HepG2 (cell line): ENCODE measurements around the gene MORN1. TPM values are rescaled to one million over a fixed set of nuclear protein-coding genes. Genes with fewer than 3 reads are reported as not detected.
A peak's percentile ranks its signal among the peaks of the same experiment; 100 is the strongest.

Experiments used
- ATAC-seq: fragments of 200-7000 bp; cut with Tn5 transposase; 3 replicates; pipeline ENCODE4 v1.9.1; 2020; ENCODE audit warnings: mild to moderate bottlenecking, moderate library complexity
- BruUV-seq: library from RNA; stranded (reverse); fragments of 400-500 nt; replicated peaks from 2 replicates; lab custom pipeline; 2021; lab: Mats Ljungman, UMichigan
- CTCF ChIA-PET: fragments of 300-600 bp; formaldehyde crosslinking; extraction: SDS; loops from one replicate; lab custom pipeline; 2021; ENCODE audit warnings: low total read pairs, inconsistent platforms, low intra/inter-chr PET ratio; lab: Yijun Ruan, JAX
- POLR2A ChIA-PET: fragments of 350-600 bp; sonication (Branson Sonifier 250); formaldehyde crosslinking; loops from one replicate; lab custom pipeline; 2020; ENCODE audit warnings: antibody characterized with exemption, inconsistent platforms; lab: Yijun Ruan, JAX
- DNase-seq: peaks from one replicate; pipeline ENCODE4 v3.0.0-alpha.2; 2015; ENCODE audit warnings: low spot score
- FAIRE-seq: peaks from 3 replicates; lab custom pipeline; 2011; peaks lifted over from hg19 to GRCh38; lab: Jason Lieb, UNC
- H2AFZ ChIP-seq: one replicate; pipeline ENCODE4 v1.6.1; 2011; ENCODE audit warnings: low read length, inconsistent platforms
- H3K27ac ChIP-seq: fragments of 300-600 bp; 3 replicates; pipeline ENCODE4 v1.8.0; 2011; ENCODE audit warnings: mixed run types, mild to moderate bottlenecking, mixed read lengths, low read length, inconsistent platforms; ENCODE audit not compliant: insufficient read depth; ENCODE audit errors: extremely low read length
- H3K27me3 ChIP-seq, 2 experiments: fragments of 200-600 bp in 1 of 2; 2 replicates in 1 of 2; 3 replicates in 1 of 2; pipeline versions ENCODE4 v1.6.0 to v1.8.0; 2011; ENCODE audit warnings: low read length in 2 of 2, mild to moderate bottlenecking in 2 of 2, moderate library complexity in 2 of 2, inconsistent platforms in 1 of 2; ENCODE audit not compliant: insufficient read depth in 2 of 2, control insufficient read depth in 1 of 2
- H3K36me3 ChIP-seq, 2 experiments: fragments of 200-600 bp in 1 of 2; replicated peaks in 1 of 2; 2 replicates in 1 of 2; 3 replicates in 1 of 2; pipeline versions ENCODE4 v1.5.1 to v1.8.0; 2011; ENCODE audit warnings: low read length in 2 of 2, inconsistent platforms in 1 of 2; ENCODE audit not compliant: insufficient read depth in 2 of 2, control insufficient read depth in 1 of 2
- H3K4me1 ChIP-seq: 2 replicates; pipeline ENCODE4 v1.5.1; 2012; ENCODE audit warnings: low read length, inconsistent platforms; ENCODE audit not compliant: insufficient read depth
- H3K4me2 ChIP-seq: 2 replicates; pipeline ENCODE4 v1.6.0; 2011; ENCODE audit warnings: low read depth, low read length, inconsistent platforms
- H3K4me3 ChIP-seq, 3 experiments: fragments of 200-600 bp in 1 of 3; sonication (generic), shearing (Covaris generic) in 1 of 3; replicated peaks in 1 of 3; 2 replicates each; pipeline ENCODE4 v1.5.1; 2011 to 2016; ENCODE audit warnings: low read length in 3 of 3, inconsistent platforms in 2 of 3, low read depth in 2 of 3, mild to moderate bottlenecking in 2 of 3, control low read depth in 1 of 3, mixed read lengths in 1 of 3; ENCODE audit not compliant: insufficient read depth in 1 of 3
- H3K79me2 ChIP-seq: one replicate; pipeline ENCODE4 v1.6.1; 2011; ENCODE audit warnings: low read length, inconsistent platforms; ENCODE audit not compliant: insufficient read depth
- H3K9ac ChIP-seq: 2 replicates; pipeline ENCODE4 v1.6.0; 2011; ENCODE audit warnings: mild to moderate bottlenecking, low read depth, low read length, inconsistent platforms; ENCODE audit not compliant: insufficient read depth
- H3K9me3 ChIP-seq: 2 replicates; pipeline ENCODE4 v1.5.1; 2012; ENCODE audit warnings: mild to moderate bottlenecking, low read length
- H4K20me1 ChIP-seq: 2 replicates; pipeline ENCODE4 v1.6.0; 2011; ENCODE audit warnings: inconsistent platforms, mild to moderate bottlenecking, low read length, moderate library complexity; ENCODE audit not compliant: insufficient read depth
- AGO2 ChIP-seq: fragments of 200-400 bp; formaldehyde crosslinking; optimal IDR thresholded peaks from 2 replicates; pipeline ENCODE3; 2017; ENCODE audit warnings: mild to moderate bottlenecking, low read depth, low read length, moderate library complexity
- RBFOX2 ChIP-seq: fragments of 200-400 bp; formaldehyde crosslinking; IDR thresholded peaks from 2 replicates; pipeline ENCODE4 v1.6.1; 2017; ENCODE audit warnings: low read depth, mild to moderate bottlenecking, low read length
- ZNF549 ChIP-seq: sonication (generic); formaldehyde crosslinking; IDR thresholded peaks from 2 replicates; pipeline ENCODE4 v1.5.0; 2020; ENCODE audit warnings: missing genetic modification reagents
- WGBS: methylation state at CpG from one replicate; pipeline ENCODE4 v1.1.6; 2017; ENCODE audit warnings: low lambda C conversion rate; 5-methylcytosine and 5-hydroxymethylcytosine counted together
- in situ Hi-C: cut with HindIII; loops from 2 replicates; pipeline ENCODE4 v1.10.0; 2017; ENCODE audit warnings: low pct_unique_long_range_greater_than_20kb; ENCODE audit not compliant: extremely low pct_ligation_motif_present
- intact Hi-C: fragments of 100-400 bp; cut with micrococcal nuclease; formaldehyde crosslinking; loops from one replicate; pipeline ENCODE4 v1.10.0; 2022; ENCODE audit not compliant: unreplicated experiment
- polyA plus RNA-seq, 8 experiments: library from polyadenylated mRNA; depleted of rRNA in 3 of 8; stranded (reverse) in 7 of 8; unstranded in 1 of 8; fragments of >200 nt; fragmentation: Illumina TruSeq in 4 of 8; extraction: Trizol in 4 of 8; gene quantifications; 2 replicates each; pipeline versions ENCODE4 v1.2.1 to v1.2.3, GENCODE V29; 2011 to 2016; ENCODE audit warnings: low read depth in 4 of 8, missing spikeins in 1 of 8, mixed read lengths in 1 of 8; ENCODE audit not compliant: insufficient read depth in 1 of 8
- total RNA-seq, 5 experiments: library from RNA; depleted of rRNA; stranded (reverse); fragments of >200 nt; fragmentation: Illumina TruSeq; extraction: Trizol; gene quantifications; 2 replicates each; pipeline ENCODE4 v1.2.3, GENCODE V29; 2016; ENCODE audit warnings: low read depth in 1 of 5
- TF ChIP-seq, protein P1 (sequence below): sonication (generic); formaldehyde crosslinking; conservative IDR thresholded peaks from 2 replicates; pipeline ENCODE4 v1.8.0; 2022; ENCODE audit warnings: low read depth, missing genetic modification reagents
- TF ChIP-seq, protein P2 (sequence below): sonication (generic); formaldehyde crosslinking; IDR thresholded peaks from 2 replicates; pipeline ENCODE4 v1.5.0; 2020; ENCODE audit warnings: mild to moderate bottlenecking, missing genetic modification reagents
- TF ChIP-seq, protein P3 (sequence below): sonication (generic); formaldehyde crosslinking; IDR thresholded peaks from 2 replicates; pipeline ENCODE4 v1.8.0; 2022; ENCODE audit warnings: missing genetic modification reagents, mild to moderate bottlenecking, borderline replicate concordance

Gene MORN1
- total and polyA plus RNA-seq, 2 of the 13 experiments (the other 11 are each of a cell fraction or from before 2014, with no cell fraction given): 3.1 to 6.5 TPM

DNA sequence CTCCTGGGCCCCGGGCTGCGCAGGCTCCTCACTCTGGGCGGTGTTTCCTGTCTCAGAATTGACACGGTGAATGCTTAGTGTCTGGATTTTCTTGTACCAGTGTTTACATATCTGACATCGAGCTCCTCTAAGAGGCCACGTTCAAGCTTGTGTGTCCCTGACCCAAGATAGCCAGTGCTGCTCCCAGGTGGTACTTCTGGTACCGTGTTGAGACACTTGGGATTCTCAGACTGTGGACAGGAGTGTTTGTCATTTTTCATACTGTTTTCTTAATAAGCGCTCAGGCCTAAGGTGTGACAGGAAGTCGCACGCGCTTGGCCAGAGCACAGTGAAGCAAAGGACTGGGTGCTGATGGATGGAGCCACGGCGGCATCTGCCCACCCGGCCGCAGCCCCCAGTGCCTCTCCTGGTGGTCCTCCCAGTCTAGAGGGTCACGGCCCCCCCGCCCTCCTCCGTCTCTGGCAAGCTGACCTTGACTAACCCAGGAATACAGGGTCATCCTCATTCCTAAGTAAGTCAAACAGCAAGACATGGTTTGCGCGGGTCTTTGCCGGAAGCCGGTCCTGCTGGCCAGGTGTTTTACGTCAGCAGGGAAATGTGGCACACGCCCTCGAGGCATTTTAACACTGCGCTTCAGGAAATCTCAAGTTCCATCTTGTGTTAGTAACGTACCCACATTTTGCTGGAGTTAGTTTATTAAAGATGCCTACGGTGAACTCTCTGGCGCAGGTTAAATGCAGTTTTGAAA, 13.0 kb upstream of the MORN1 start (continued):
- TF ChIP-seq, protein P1, sequence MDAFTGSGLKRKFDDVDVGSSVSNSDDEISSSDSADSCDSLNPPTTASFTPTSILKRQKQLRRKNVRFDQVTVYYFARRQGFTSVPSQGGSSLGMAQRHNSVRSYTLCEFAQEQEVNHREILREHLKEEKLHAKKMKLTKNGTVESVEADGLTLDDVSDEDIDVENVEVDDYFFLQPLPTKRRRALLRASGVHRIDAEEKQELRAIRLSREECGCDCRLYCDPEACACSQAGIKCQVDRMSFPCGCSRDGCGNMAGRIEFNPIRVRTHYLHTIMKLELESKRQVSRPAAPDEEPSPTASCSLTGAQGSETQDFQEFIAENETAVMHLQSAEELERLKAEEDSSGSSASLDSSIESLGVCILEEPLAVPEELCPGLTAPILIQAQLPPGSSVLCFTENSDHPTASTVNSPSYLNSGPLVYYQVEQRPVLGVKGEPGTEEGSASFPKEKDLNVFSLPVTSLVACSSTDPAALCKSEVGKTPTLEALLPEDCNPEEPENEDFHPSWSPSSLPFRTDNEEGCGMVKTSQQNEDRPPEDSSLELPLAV: no peak
- TF ChIP-seq, protein P2, sequence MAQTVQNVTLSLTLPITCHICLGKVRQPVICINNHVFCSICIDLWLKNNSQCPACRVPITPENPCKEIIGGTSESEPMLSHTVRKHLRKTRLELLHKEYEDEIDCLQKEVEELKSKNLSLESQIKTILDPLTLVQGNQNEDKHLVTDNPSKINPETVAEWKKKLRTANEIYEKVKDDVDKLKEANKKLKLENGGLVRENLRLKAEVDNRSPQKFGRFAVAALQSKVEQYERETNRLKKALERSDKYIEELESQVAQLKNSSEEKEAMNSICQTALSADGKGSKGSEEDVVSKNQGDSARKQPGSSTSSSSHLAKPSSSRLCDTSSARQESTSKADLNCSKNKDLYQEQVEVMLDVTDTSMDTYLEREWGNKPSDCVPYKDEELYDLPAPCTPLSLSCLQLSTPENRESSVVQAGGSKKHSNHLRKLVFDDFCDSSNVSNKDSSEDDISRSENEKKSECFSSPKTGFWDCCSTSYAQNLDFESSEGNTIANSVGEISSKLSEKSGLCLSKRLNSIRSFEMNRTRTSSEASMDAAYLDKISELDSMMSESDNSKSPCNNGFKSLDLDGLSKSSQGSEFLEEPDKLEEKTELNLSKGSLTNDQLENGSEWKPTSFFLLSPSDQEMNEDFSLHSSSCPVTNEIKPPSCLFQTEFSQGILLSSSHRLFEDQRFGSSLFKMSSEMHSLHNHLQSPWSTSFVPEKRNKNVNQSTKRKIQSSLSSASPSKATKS (CRISPR knock-in tag): no peak

DNA sequence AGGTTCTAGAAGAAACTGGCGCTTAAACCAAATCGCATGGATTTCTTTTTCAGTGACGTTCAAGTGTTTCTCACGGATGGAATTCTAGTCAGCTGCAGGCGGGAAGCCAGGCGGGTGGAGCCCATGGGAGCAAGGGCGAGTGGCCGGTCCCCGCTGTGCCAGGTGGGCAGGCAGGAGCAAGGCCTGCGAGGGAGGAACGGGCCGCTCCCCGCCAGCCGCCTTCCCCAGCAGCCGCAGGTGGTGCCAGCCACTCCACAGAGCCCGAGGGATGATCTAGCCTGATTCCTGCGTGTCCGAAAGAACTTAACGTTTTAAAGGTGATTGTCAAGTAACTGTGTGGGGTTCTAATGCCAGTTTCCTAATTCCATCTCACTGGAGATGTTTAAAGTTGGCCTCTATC, 11.9 kb upstream of the MORN1 start:
- TSS peak; percentile 45 for BruUV-seq
- Histone ChIP-seq H3K4me2 (no peak overlapping the region), H3K27ac (no peak overlapping the region), H3K4me3 (no peak overlapping the region), H2AFZ (no peak overlapping the region), H3K9ac (no peak overlapping the region), H3K4me1 (no peaks in the 10 kb centered on the region), H4K20me1 (no peaks in the 10 kb centered on the region), H3K9me3 (no peaks in the 10 kb centered on the region), H3K36me3 (peaks cover 36 to 84% of the 10 kb centered on the region in 2 experiments), H3K27me3 (no peaks in the 10 kb centered on the region), H3K79me2 (no peaks in the 10 kb centered on the region)
- ATAC-seq (no peak), DNase-seq (no peak), FAIRE-seq (no peak)
- CTCF ChIA-PET: no interaction called here
- POLR2A ChIA-PET: interaction anchor here (0.6 to 0.8 kb wide), 2 partner anchors 12 to 91 kb away, joined by 3 read pairs; partner anchors contain the start of genes MORN1 and RER1
- TF ChIP-seq, protein P3, sequence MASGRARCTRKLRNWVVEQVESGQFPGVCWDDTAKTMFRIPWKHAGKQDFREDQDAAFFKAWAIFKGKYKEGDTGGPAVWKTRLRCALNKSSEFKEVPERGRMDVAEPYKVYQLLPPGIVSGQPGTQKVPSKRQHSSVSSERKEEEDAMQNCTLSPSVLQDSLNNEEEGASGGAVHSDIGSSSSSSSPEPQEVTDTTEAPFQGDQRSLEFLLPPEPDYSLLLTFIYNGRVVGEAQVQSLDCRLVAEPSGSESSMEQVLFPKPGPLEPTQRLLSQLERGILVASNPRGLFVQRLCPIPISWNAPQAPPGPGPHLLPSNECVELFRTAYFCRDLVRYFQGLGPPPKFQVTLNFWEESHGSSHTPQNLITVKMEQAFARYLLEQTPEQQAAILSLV: no peak
- peak; percentile 55; the same call in 1 of the 2 replicates for TF ChIP-seq RBFOX2
- TF ChIP-seq AGO2: peak; percentile 84
- TF ChIP-seq ZNF549 (CRISPR knock-in tag): no peak
- intact Hi-C loops (no loop called here), in situ Hi-C loops (no loop called here)
- WGBS: 99% methylated on average over 12 of the region's 19 CpGs
